NOMO-1 treated with DMSO at 0.1 percent for 48 hours (cell line): ENCODE results near the gene RABGAP1L.
"Not testable (repeated sequence)": the region's sequence is repeated elsewhere in the genome, so short reads cannot be mapped to it uniquely, and the experiment has no call there.

ENCODE experiments used
- DNase-seq: peaks from one replicate; lab custom pipeline; 2025; ENCODE audit not compliant: unreplicated experiment; lab: John Stamatoyannopoulos, UW

RABGAP1L gene

GRCh38 chr1:174159252-174160108 is at the start of gene RABGAP1L:
Gene RABGAP1L, plus strand, starts transcription at chr1:174159520.
- peak; percentile 85 for DNase-seq

GRCh38 chr1:174110053-174110452 is 49.3 kb upstream of the RABGAP1L start:
- peak; percentile 32 for DNase-seq

- no peak for DNase-seq
Measured at GRCh38 chr1:174112489-174113162, 46.7 kb upstream of the RABGAP1L start.

GRCh38 chr1:174114106-174114505 is 45.2 kb upstream of the RABGAP1L start:
- no peak for DNase-seq

GRCh38 chr1:174114788-174115448 is 44.4 kb upstream of the RABGAP1L start:
- DNase-seq, result peak; percentile 93

- DNase-seq, result peak; percentile 43
Measured at GRCh38 chr1:174116042-174116441, 43.3 kb upstream of the RABGAP1L start.

GRCh38 chr1:174118751-174119150 is 40.6 kb upstream of the RABGAP1L start:
- no peak for DNase-seq

- not testable (repeated sequence) for DNase-seq
Measured at GRCh38 chr1:174122318-174122717, 37.0 kb upstream of the RABGAP1L start.

- no peak for DNase-seq
Measured at GRCh38 chr1:174123843-174124242, 35.5 kb upstream of the RABGAP1L start.

- DNase-seq, result not testable (repeated sequence)
Measured at GRCh38 chr1:174127176-174127575, 32.1 kb upstream of the RABGAP1L start.

GRCh38 chr1:174131032-174131638 is 28.2 kb upstream of the RABGAP1L start:
- no peak for DNase-seq

- DNase-seq, result no peak
Measured at GRCh38 chr1:174134003-174134659, 25.2 kb upstream of the RABGAP1L start.

GRCh38 chr1:174135211-174135610 is 24.1 kb upstream of the RABGAP1L start:
- DNase-seq, result peak; percentile 2

GRCh38 chr1:174136714-174137113 is 22.6 kb upstream of the RABGAP1L start:
- no peak for DNase-seq

- no peak for DNase-seq
Measured at GRCh38 chr1:174142836-174143235, 16.5 kb upstream of the RABGAP1L start.

- not testable (repeated sequence) for DNase-seq
Measured at GRCh38 chr1:174143727-174144396, 15.5 kb upstream of the RABGAP1L start.

GRCh38 chr1:174144397-174144783 is 14.9 kb upstream of the RABGAP1L start:
- DNase-seq, result not testable (repeated sequence)

- DNase-seq, result no peak
Measured at GRCh38 chr1:174149216-174149615, 10.1 kb upstream of the RABGAP1L start.

- DNase-seq, result no peak
Measured at GRCh38 chr1:174150499-174150898, 8.8 kb upstream of the RABGAP1L start.

GRCh38 chr1:174152427-174152826 is 6.9 kb upstream of the RABGAP1L start:
- no peak for DNase-seq
